B cell (primary cell): ENCODE measurements around the gene CYB561D1. TPM values are rescaled to one million over a fixed set of nuclear protein-coding genes. Genes with fewer than 3 reads are reported as not detected.
A peak's percentile ranks its signal among the peaks of the same experiment; 100 is the strongest.

Source experiments
- ATAC-seq: fragments of 200-7000 bp; cut with Tn5 transposase; one replicate; pipeline ENCODE4 v1.10.0; 2021; ENCODE audit warnings: low read depth, mild to moderate bottlenecking, moderate number of reproducible peaks, moderate library complexity
- CTCF ChIA-PET: fragments of 350-600 bp; sonication (Branson Sonifier 250); formaldehyde crosslinking; loops from one replicate; lab custom pipeline; 2021; ENCODE audit warnings: antibody characterized with exemption, inconsistent platforms; lab: Charles Lee
- POLR2A ChIA-PET: fragments of 350-600 bp; sonication (Branson Sonifier 250); formaldehyde crosslinking; loops from one replicate; lab custom pipeline; 2021; ENCODE audit warnings: antibody characterized with exemption; lab: Charles Lee
- DNase-seq: peaks from one replicate; pipeline ENCODE4 v3.0.0; 2013
- H2AFZ ChIP-seq: 2 replicates; pipeline ENCODE4 v1.6.1; 2012; ENCODE audit warnings: mild to moderate bottlenecking, low read depth, low read length; ENCODE audit not compliant: insufficient read depth, poor library complexity, severe bottlenecking
- H3K27ac ChIP-seq, 2 donors: 1 replicate in 1 of 2; 2 replicates in 1 of 2; pipeline ENCODE4 v1.5.1; 2012 to 2013; ENCODE audit warnings: low read length in 2 of 2, mild to moderate bottlenecking in 2 of 2, moderate library complexity in 1 of 2
- H3K27me3 ChIP-seq, 4 experiments: fragments of 200-600 bp in 1 of 4; sonication (generic) in 1 of 4; replicated peaks in 1 of 4; 1 replicate in 2 of 4; 2 replicates in 2 of 4; pipeline versions ENCODE4 v1.6.1 to v1.7.0; 2013 to 2016; ENCODE audit warnings: low read length in 3 of 4, mild to moderate bottlenecking in 2 of 4, mixed read lengths in 1 of 4, moderate library complexity in 1 of 4; ENCODE audit not compliant: insufficient read depth in 4 of 4, control insufficient read depth in 3 of 4; ENCODE audit errors: control extremely low read depth in 1 of 4
- H3K36me3 ChIP-seq, 2 experiments: replicated peaks in 1 of 2; 1 replicate in 1 of 2; 2 replicates in 1 of 2; pipeline versions ENCODE4 v1.6.1 to v1.7.1; 2013; ENCODE audit warnings: low read length in 1 of 2; ENCODE audit not compliant: insufficient read depth in 2 of 2, control insufficient read depth in 1 of 2; ENCODE audit errors: control extremely low read depth in 1 of 2, extremely low read depth in 1 of 2
- H3K4me1 ChIP-seq, 2 donors: fragments of 200-600 bp in 1 of 2; sonication (generic) in 1 of 2; 1 replicate in 1 of 2; 2 replicates in 1 of 2; pipeline versions ENCODE4 v1.5.1 to v1.6.1; 2013 to 2017; ENCODE audit warnings: low read length in 2 of 2; ENCODE audit not compliant: control insufficient read depth in 2 of 2, insufficient read depth in 2 of 2
- H3K4me2 ChIP-seq: replicated peaks from 2 replicates; pipeline ENCODE3; 2012; ENCODE audit warnings: mild to moderate bottlenecking, low read depth, low read length; ENCODE audit not compliant: poor library complexity, severe bottlenecking
- H3K4me3 ChIP-seq, 5 experiments: fragments of 200-600 bp in 1 of 5; sonication (generic) in 1 of 5; 1 replicate in 3 of 5; 2 replicates in 2 of 5; pipeline versions ENCODE4 v1.5.1 to v1.7.0; 2011 to 2016; ENCODE audit warnings: low read length in 4 of 5, mild to moderate bottlenecking in 4 of 5, low read depth in 2 of 5, control low read depth in 1 of 5, moderate library complexity in 1 of 5; ENCODE audit not compliant: insufficient read depth in 1 of 5; ENCODE audit errors: control extremely low read depth in 1 of 5, extremely low read depth in 1 of 5
- H3K79me2 ChIP-seq: fragments of 200-600 bp; sonication (generic); one replicate; pipeline ENCODE4 v1.6.0; 2016; ENCODE audit warnings: low read length; ENCODE audit not compliant: control insufficient read depth, insufficient read depth
- H3K9ac ChIP-seq: fragments of 200-600 bp; sonication (generic); 2 replicates; pipeline ENCODE4 v1.6.1; 2017; ENCODE audit warnings: mild to moderate bottlenecking, low read length, moderate library complexity
- H3K9me3 ChIP-seq, 3 donors: one replicate each; pipeline versions ENCODE4 v1.6.1 to v1.7.1; 2013; ENCODE audit warnings: low read length in 2 of 3; ENCODE audit not compliant: control insufficient read depth in 2 of 3, insufficient read depth in 1 of 3; ENCODE audit errors: control extremely low read depth in 1 of 3
- H4K20me1 ChIP-seq: 2 replicates; pipeline ENCODE4 v1.6.0; 2012; ENCODE audit warnings: mild to moderate bottlenecking, low read length; ENCODE audit not compliant: insufficient read depth, control insufficient read depth, poor library complexity, severe bottlenecking
- H3K27ac Mint-ChIP-seq: one replicate; pipeline ENCODE4 v1.8.0; 2021; ENCODE audit warnings: mixed read lengths
- H3K27me3 Mint-ChIP-seq: one replicate; pipeline ENCODE4 v1.8.0; 2021; ENCODE audit warnings: mixed read lengths
- H3K4me1 Mint-ChIP-seq: one replicate; pipeline ENCODE4 v1.8.0; 2021; ENCODE audit warnings: mixed read lengths
- H3K4me3 Mint-ChIP-seq: one replicate; pipeline ENCODE4 v1.8.0; 2021; ENCODE audit warnings: mixed read lengths
- H3K9me3 Mint-ChIP-seq: one replicate; pipeline ENCODE4 v1.8.0; 2022; ENCODE audit warnings: mixed read lengths; ENCODE audit not compliant: insufficient read depth
- CTCF ChIP-seq: fragments of 200-600 bp; IDR thresholded peaks from one replicate; pipeline ENCODE4 v1.8.0; 2022; ENCODE audit warnings: antibody characterized with exemption, mild to moderate bottlenecking
- EZH2 ChIP-seq: IDR thresholded peaks from 2 replicates; pipeline ENCODE4 v1.6.1; 2012; ENCODE audit warnings: borderline replicate concordance, low read depth, mild to moderate bottlenecking, moderate library complexity, low read length; ENCODE audit not compliant: insufficient read depth, poor library complexity, severe bottlenecking
- WGBS: methylation state at CpG from one replicate; pipeline ENCODE4 v1.1.5; 2013; ENCODE audit warnings: missing lambda C conversion rate; ENCODE audit not compliant: insufficient coverage; 5-methylcytosine and 5-hydroxymethylcytosine counted together
- intact Hi-C: fragments of 100-400 bp; cut with micrococcal nuclease; formaldehyde crosslinking; loops from one replicate; pipeline ENCODE4 v1.10.0; 2022
- polyA plus RNA-seq: library from polyadenylated mRNA; depleted of rRNA; stranded (reverse); fragments of >200 nt; gene quantifications from 2 replicates; pipeline ENCODE4 v1.2.3, GENCODE V29; 2012
- total RNA-seq, 2 donors: library from RNA; stranded (reverse); fragments of 120-200 nt in 1 of 2; gene quantifications; 1 replicate in 1 of 2; 2 replicates in 1 of 2; pipeline versions ENCODE4 v1.2.3 to v1.2.4, GENCODE V29; 2013 to 2022

CYB561D1 gene
- total and polyA plus RNA-seq, 2 donors (not counting 1 experiment from before 2014, with no cell fraction given): 16.1 to 28.0 TPM

DNA sequence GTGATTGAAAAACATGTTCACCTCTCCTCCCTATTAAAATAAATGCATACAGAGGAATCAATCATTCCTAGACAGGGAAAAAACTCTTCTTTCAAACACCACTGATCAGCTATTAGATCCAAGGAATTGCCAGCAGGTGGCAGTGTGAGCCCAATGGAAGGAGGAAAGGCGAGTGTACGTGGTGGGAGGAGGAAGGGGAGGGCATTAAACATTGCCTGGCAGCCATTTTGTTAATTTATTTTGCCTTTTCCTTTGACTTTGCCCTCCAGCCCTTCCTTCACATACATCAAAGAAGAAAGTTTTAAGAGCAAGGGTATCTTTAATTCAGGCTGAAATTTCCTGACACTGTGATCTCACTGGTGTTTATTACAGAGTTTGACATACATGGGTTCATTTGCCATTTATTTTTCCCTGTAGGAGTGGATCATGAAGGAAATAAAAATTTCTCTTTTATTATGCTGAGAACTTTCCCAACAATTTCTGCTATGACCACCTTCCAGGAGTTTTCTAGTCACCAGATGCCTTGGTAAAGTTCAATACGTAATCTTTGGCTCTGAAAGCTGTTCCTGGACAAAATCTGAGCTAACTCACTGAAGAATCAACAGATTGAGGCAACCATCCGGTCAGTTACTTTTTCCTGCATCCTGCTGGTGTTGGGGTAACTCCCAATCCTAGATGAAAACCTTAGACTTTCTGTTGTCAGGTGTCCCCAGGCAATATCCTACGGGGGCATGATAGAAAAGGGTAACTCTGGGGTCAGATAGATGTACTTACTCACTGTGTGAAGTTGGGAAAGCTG is 52.6 kb downstream of the CYB561D1 start:
- ChIA-PET POLR2A (interaction anchor here (0.6 to 1.8 kb wide), 6 partner anchors 63 to 437 kb away, joined by 3 to 8 read pairs (median 6); partner anchors contain the start of gene ATXN7L2), CTCF (interaction anchor here (0.7 to 7.8 kb wide), 44 partner anchors 9 to 560 kb away, joined by 3 to 276 read pairs (median 5); partner anchors contain the start of genes AHCYL1, AMPD2, CYB561D1 and GNAT2)
- TF ChIP-seq EZH2 (no peak), CTCF (peak; percentile 89)
- Histone ChIP-seq H3K4me1 (peaks cover 25 to 33% of the 10 kb centered on the region in 2 donors), H3K4me2 (peak overlapping the region; percentile 86), H3K27me3 (no peaks in the 10 kb centered on the region), H4K20me1 (peaks cover 25% of the 10 kb centered on the region), H3K79me2 (peaks cover 50% of the 10 kb centered on the region), H3K27ac (peak overlapping the region; percentile 47 to 96), H3K9me3 (no peaks in the 10 kb centered on the region), H3K4me3 (peak overlapping the region; percentile 15 to 93 (median 84)), H3K9ac (peak overlapping the region; percentile 97), H3K36me3 (peaks cover 0 to 2% of the 10 kb centered on the region in 2 experiments), H2AFZ (peak overlapping the region; percentile 79)
- ATAC-seq (peak; percentile 44), DNase-seq (peak; percentile 90)
- Mint-ChIP-seq H3K27me3 (peaks cover 3% of the 10 kb centered on the region), H3K27ac (peak overlapping the region; percentile 99), H3K9me3 (no peaks in the 10 kb centered on the region), H3K4me3 (peak overlapping the region; percentile 99), H3K4me1 (peaks cover 45% of the 10 kb centered on the region)
- WGBS: 80% methylated on average over 2 of the region's 5 CpGs
- intact Hi-C loops: loop anchor here (1.0 kb wide), 1 partner anchor 94 kb away; no protein-coding TSS in a partner anchor
